Astrocyte (in vitro differentiated cells and primary cell): ENCODE measurements around the gene TPM4.

Experiments used
- EZH2 ChIP-seq: IDR thresholded peaks from 2 replicates; pipeline ENCODE4 v1.6.1; 2012; ENCODE audit warnings: mild to moderate bottlenecking, low read length, inconsistent platforms; ENCODE audit not compliant: insufficient read depth
- TF ChIP-seq, protein P1 (sequence below): IDR thresholded peaks from 2 replicates; pipeline ENCODE4 v1.5.1; 2011; ENCODE audit warnings: low read depth, mild to moderate bottlenecking, inconsistent platforms, low read length, moderate library complexity; ENCODE audit not compliant: insufficient read depth

DNA sequence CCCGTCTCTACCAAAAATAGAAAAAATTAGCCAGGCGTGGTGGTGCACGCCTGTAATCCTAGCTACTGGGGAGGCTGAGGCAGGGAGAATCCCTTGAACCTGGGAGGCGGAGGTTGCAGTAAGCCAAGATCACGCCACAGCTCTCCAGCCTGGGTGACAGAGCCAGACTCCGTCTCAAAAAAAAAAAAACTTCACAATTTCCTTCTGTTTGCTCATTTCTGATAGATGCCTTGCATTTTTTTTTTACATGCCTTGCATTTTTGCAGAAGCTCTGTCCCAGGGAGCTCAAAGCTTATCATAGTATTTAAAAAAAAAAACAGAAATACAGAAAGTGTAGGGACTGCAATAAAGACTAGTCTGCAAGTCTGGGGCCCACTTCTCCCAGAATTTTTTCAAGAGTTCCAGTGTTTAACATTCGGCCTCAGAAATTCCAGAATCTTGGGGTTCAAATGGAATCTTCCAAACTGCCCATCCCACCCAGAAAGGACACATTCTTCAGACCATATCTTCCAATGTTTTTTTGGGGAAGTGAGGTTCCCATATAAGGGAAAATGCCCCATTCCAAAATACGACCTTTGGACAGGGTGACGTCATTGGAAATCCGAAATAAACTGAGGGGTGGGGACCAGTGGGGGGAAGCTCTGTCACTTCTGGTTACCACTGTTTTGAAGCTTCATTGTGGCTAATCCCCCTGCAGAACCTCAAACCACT, 18.2 kb downstream of the TPM4 start:
- TF ChIP-seq, protein P1, sequence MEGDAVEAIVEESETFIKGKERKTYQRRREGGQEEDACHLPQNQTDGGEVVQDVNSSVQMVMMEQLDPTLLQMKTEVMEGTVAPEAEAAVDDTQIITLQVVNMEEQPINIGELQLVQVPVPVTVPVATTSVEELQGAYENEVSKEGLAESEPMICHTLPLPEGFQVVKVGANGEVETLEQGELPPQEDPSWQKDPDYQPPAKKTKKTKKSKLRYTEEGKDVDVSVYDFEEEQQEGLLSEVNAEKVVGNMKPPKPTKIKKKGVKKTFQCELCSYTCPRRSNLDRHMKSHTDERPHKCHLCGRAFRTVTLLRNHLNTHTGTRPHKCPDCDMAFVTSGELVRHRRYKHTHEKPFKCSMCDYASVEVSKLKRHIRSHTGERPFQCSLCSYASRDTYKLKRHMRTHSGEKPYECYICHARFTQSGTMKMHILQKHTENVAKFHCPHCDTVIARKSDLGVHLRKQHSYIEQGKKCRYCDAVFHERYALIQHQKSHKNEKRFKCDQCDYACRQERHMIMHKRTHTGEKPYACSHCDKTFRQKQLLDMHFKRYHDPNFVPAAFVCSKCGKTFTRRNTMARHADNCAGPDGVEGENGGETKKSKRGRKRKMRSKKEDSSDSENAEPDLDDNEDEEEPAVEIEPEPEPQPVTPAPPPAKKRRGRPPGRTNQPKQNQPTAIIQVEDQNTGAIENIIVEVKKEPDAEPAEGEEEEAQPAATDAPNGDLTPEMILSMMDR: no peak
- no peak for TF ChIP-seq EZH2
